Small intestine (tissue), 7 donors: Measurements from ENCODE around the gene SZRD1. TPM values are rescaled to one million over a fixed set of nuclear protein-coding genes. Genes with fewer than 3 reads are reported as not detected.
"Not testable (repeated sequence)": the region's sequence is repeated elsewhere in the genome, so short reads cannot be mapped to it uniquely, and the experiment has no call there.

ENCODE experiments used
- DNase-seq, 2 donors: peaks; one replicate each; pipeline versions ENCODE4 v3.0.0 to v3.0.0-alpha.2; 2013
- FAIRE-seq: peaks from 2 replicates; lab custom pipeline; 2012; peaks lifted over from hg19 to GRCh38; lab: Jason Lieb, UNC
- H3K27ac ChIP-seq, 3 donors: one replicate each; pipeline ENCODE4 v1.5.1; 2013; ENCODE audit warnings: low read length in 2 of 3, mild to moderate bottlenecking in 2 of 3, control low read depth in 1 of 3, inconsistent platforms in 1 of 3, low read depth in 1 of 3, moderate library complexity in 1 of 3
- H3K27me3 ChIP-seq, 3 donors: one replicate each; pipeline ENCODE4 v1.6.1; 2013; ENCODE audit warnings: low read length in 3 of 3, inconsistent platforms in 1 of 3; ENCODE audit not compliant: control insufficient read depth in 3 of 3, insufficient read depth in 3 of 3
- H3K36me3 ChIP-seq, 3 donors: one replicate each; pipeline ENCODE4 v1.6.1; 2013; ENCODE audit warnings: low read length in 3 of 3, inconsistent platforms in 1 of 3, low read depth in 1 of 3, mild to moderate bottlenecking in 1 of 3, moderate library complexity in 1 of 3; ENCODE audit not compliant: control insufficient read depth in 3 of 3, insufficient read depth in 2 of 3
- H3K4me1 ChIP-seq, 3 donors: one replicate each; pipeline ENCODE4 v1.6.1; 2013; ENCODE audit warnings: low read length in 2 of 3, inconsistent platforms in 1 of 3, low read depth in 1 of 3, mild to moderate bottlenecking in 1 of 3, moderate library complexity in 1 of 3; ENCODE audit not compliant: control insufficient read depth in 3 of 3, insufficient read depth in 2 of 3
- H3K4me3 ChIP-seq, 3 donors: one replicate each; pipeline ENCODE4 v1.5.1; 2013; ENCODE audit warnings: low read length in 3 of 3, control low read depth in 1 of 3, inconsistent platforms in 1 of 3, low read depth in 1 of 3, mild to moderate bottlenecking in 1 of 3, moderate library complexity in 1 of 3
- H3K9me3 ChIP-seq, 2 donors: one replicate each; pipeline ENCODE4 v1.6.1; 2013; ENCODE audit warnings: low read depth in 1 of 2, low read length in 1 of 2; ENCODE audit not compliant: control insufficient read depth in 2 of 2, insufficient read depth in 1 of 2
- WGBS, 3 donors: extraction: QIAGEN DNeasy Blood & Tissue Kit; methylation state at CpG; one replicate each; pipeline ENCODE4 v1.1.7; 2013; 5-methylcytosine and 5-hydroxymethylcytosine counted together
- polyA plus RNA-seq, 4 donors: library from polyadenylated mRNA; stranded (reverse) in 3 of 4; unstranded in 1 of 4; fragments of 200-250 nt in 3 of 4; fragments of 120-200 nt in 1 of 4; gene quantifications; one replicate each; pipeline versions ENCODE4 v1.2.1 to v1.2.3, GENCODE V29; 2013
- donor health status: healthy with polysubstance abuse.
- donor health status: control.
- donor health status: control.
- donor health status: Bipolar disorder and iron deficiency.
- donor health status: healthy.

The SZRD1 gene
- polyA plus RNA-seq, 4 donors = 72.2 to 98.8 (median 79.7) TPM

GRCh38 chr1:16352842-16353535, 14.1 kb upstream of the SZRD1 start:
- DNase-seq (peak in 1 of 2 donors; percentile 18), FAIRE-seq (no peak)
- peak overlapping the region; percentile 24 to 91 (median 87) for H3K4me3 ChIP-seq
- H3K4me1 ChIP-seq = peaks cover 4 to 10% (median 9%) of the 10 kb centered on the region in 3 donors
- H3K36me3 ChIP-seq = peaks cover 0 to 3% (median 0%) of the 10 kb centered on the region in 3 donors
- H3K27ac ChIP-seq = peak overlapping the region; percentile 79 to 97 (median 87)
- WGBS, 3 donors = 36 to 54% (median 46%) methylated on average over 11 of the region's 11 CpGs
- H3K27me3 ChIP-seq = no peaks in the 10 kb centered on the region
- H3K9me3 ChIP-seq = no peaks in the 10 kb centered on the region

DNA sequence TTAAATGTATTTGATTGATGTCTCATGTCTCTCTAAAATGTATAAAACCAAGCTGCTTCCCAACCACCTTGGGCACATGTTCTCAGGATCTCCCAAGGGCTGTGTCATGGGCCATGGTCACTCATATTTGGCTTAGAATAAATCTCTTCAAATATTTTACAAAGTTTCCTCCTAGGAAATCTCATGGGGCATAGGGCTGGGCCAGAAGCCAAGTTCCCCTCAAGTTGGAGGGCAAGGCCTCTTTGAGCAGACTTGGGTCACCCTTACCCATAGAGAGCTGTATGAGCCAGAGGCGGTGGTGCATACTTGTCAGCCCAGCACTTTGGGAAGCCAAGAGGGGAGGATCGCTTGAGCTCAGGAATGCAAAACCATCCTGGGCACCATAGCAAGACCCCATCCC, 12.4 kb upstream of the SZRD1 start:
- H3K36me3 ChIP-seq = peaks cover 0 to under 1% (median 0%) of the 10 kb centered on the region in 3 donors
- H3K9me3 ChIP-seq = no peaks in the 10 kb centered on the region
- DNase-seq (no peak), FAIRE-seq (no peak)
- peaks cover 4 to 9% (median 4%) of the 10 kb centered on the region in 3 donors for H3K4me1 ChIP-seq
- no peak overlapping the region for H3K27ac ChIP-seq
- H3K4me3 ChIP-seq = no peak overlapping the region
- WGBS, 3 donors = 90 to 97% (median 94%) methylated on average over 2 of the region's 2 CpGs
- H3K27me3 ChIP-seq = no peaks in the 10 kb centered on the region

- FAIRE-seq (no peak), DNase-seq (no peak)
- WGBS, 3 donors = 86 to 100% (median 91%) methylated on average over 3 of the region's 3 CpGs
- Histone ChIP-seq H3K4me1 (peaks cover 0 to 6% (median 0%) of the 10 kb centered on the region in 3 donors), H3K4me3 (no peak overlapping the region), H3K27me3 (no peaks in the 10 kb centered on the region), H3K36me3 (no peaks in the 10 kb centered on the region), H3K9me3 (no peaks in the 10 kb centered on the region), H3K27ac (no peak overlapping the region)
Measured at GRCh38 chr1:16356867-16357266, 10.2 kb upstream of the SZRD1 start.

DNA sequence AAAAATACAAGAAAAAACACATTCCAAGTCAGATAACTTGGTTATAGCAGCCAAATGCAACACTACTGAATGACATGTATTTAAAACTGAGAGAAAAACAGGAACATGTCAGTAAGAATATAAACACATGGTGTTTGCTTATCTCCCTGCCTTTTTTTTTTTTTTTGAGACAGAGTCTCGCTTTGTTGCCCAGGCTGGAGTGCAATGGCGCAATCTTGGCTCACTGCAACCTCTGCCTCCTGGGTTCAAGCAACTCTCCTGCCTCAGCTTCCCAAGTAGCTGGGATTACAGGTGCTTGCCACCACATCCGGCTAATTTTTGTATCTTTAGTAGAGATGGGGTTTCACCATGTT, 1.9 kb upstream of the SZRD1 start:
- not testable (repeated sequence) for H3K27ac ChIP-seq, H3K9me3 ChIP-seq, FAIRE-seq, DNase-seq, H3K36me3 ChIP-seq, H3K27me3 ChIP-seq, H3K4me3 ChIP-seq
- 67 to 77% (median 75%) methylated on average over 3 of the region's 3 CpGs for WGBS, 3 donors
- peaks cover 0 to 11% (median 3%) of the 10 kb centered on the region in 3 donors for H3K4me1 ChIP-seq

DNA sequence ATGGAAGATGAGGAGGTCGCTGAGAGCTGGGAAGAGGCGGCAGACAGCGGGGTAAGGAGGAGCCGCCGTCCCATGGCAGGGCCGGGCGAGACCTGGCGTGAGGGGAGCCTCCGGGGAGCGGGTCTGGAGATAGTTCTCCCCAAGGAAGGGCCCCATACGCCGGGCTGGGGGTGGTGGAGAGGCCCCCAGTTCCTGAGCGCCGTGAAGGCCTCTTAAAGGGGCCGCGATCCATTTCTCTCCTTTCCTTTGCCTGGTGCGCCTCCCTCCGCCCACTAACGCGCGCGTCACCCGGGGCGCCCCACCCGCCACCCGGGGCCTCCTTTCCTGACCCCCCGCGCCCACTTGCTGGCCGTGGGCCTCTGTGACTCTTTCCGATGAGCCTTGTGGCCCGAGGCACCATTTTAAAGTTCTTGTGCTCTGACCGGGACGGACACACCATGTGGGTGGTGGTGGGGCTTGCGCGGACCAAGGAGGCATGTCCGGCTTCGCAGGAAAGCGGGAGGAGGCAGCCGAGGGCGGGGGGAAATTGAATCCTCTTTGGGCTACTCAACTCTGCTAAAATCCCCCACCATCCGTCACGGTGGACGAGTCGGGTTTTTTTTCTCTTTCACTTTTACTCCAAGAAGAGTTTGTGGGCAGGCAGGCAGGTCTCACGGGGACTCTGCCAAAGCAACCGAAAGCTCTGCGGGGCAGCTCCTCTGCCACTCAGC, 371 bp downstream of the SZRD1 start:
- WGBS, 3 donors = 0 to 1% (median 0%) methylated on average over 39 to 47 of the region's 47 CpGs
- peak; percentile 83 to 96 for DNase-seq
- FAIRE-seq = no peak
- H3K36me3 ChIP-seq = no peaks in the 10 kb centered on the region
- peak overlapping the region; percentile 70 to 89 (median 87) for H3K4me3 ChIP-seq
- no peaks in the 10 kb centered on the region for H3K9me3 ChIP-seq
- no peaks in the 10 kb centered on the region for H3K27me3 ChIP-seq
- peaks cover 0 to 11% (median 9%) of the 10 kb centered on the region in 3 donors for H3K4me1 ChIP-seq
- H3K27ac ChIP-seq = peak overlapping the region; percentile 84 to 99 (median 98)

DNA sequence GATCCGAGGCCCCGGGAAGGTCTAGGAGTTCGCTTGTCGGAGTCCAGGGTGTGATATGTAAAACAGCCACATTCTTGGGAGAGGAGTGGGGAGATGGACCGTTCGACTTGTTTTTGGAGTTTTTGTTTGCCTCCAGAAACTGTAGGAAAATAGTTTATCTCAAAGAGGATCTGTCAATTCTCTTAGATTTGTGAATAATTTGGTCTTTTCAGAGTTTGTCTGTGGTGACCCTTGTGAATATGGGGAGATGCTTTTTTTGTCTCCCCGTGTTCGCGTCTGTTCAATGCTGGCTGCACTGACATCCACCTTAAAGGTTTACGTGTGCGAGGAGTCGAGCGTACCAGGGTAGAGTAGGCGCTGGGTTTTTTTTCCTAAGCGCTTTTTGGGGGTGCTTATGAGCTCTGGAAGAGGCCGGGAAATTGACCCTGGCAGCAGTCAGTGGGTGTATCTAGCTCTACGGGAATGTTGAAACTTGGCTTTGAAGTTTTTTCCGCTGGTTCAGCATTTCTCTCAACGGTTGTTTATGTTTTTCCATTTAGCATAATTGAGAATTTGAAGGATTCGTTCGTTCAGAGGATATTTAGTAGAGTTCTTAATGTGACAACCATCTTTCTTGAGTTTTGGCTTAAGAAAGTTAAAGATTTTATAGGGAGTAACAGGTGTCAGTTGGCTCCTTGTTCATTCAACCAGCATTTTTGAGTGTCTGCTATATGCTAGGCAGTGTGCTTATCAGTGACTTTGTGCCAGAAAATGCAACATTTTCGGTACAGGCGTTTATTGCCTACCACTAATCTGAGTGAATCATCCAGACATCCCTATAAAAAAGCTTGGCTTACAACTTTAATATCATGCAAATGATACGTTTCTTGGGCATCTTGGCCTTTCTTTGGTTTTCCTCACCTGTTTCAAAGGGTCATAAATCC, 1.2 kb downstream of the SZRD1 start:
- no peak for FAIRE-seq
- no peaks in the 10 kb centered on the region for H3K27me3 ChIP-seq
- peaks cover 3 to 16% (median 15%) of the 10 kb centered on the region in 3 donors for H3K4me1 ChIP-seq

DNA sequence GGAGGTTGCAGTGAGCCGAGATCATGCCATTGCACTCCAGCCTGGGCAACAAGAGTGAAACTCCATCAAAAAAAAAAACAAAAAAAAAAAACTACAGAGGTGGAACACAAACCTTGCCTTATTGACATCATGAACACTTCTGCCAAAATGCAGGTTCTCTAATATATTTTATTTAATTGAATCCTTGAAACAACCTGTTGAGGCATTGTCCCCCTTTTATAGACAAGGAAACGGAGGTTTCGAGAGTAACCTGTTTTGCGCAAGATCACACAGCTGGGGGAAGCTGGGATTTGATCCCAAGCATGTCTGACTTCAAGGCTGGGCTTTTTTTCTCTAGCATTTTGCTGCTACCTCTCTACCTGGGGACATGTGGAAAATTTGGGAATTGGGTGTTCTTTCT, 2.8 kb downstream of the SZRD1 start:
- Histone ChIP-seq H3K36me3 (peaks cover 0 to 11% (median 0%) of the 10 kb centered on the region in 3 donors), H3K4me1 (peaks cover 3 to 16% (median 15%) of the 10 kb centered on the region in 3 donors), H3K4me3 (no peak overlapping the region), H3K9me3 (no peaks in the 10 kb centered on the region), H3K27me3 (no peaks in the 10 kb centered on the region), H3K27ac (no peak overlapping the region)
- WGBS, 3 donors = 88 to 91% (median 90%) methylated on average over 4 of the region's 4 CpGs
- FAIRE-seq (no peak), DNase-seq (no peak)

More for the DNA sequence above, 1.2 kb downstream of the SZRD1 start:
- Histone ChIP-seq H3K27ac (peak overlapping the region; percentile 84 to 99 (median 98)), H3K36me3 (peaks cover 0 to 3% (median 0%) of the 10 kb centered on the region in 3 donors), H3K9me3 (no peaks in the 10 kb centered on the region), H3K4me3 (peak overlapping the region; percentile 70 to 89 (median 87))
- WGBS, 3 donors = 0 to 3% (median 1%) methylated on average over 24 of the region's 24 CpGs
- peak in 1 of 2 donors; percentile 40 for DNase-seq

- Histone ChIP-seq H3K36me3 (peaks cover 0 to 14% (median 0%) of the 10 kb centered on the region in 3 donors), H3K4me3 (no peak overlapping the region), H3K27me3 (no peaks in the 10 kb centered on the region), H3K27ac (no peak overlapping the region), H3K4me1 (peaks cover 3 to 24% (median 14%) of the 10 kb centered on the region in 3 donors), H3K9me3 (no peaks in the 10 kb centered on the region)
- no peak for FAIRE-seq
- DNase-seq = no peak
- 71 to 86% (median 78%) methylated on average over 5 of the region's 5 CpGs for WGBS, 3 donors
Measured at GRCh38 chr1:16371725-16372124, 4.7 kb downstream of the SZRD1 start.
